ENCODE results near the gene TRAPPC2L.
A peak's percentile ranks its signal among the peaks of the same experiment; 100 is the strongest.

Gene TRAPPC2L

GRCh38 chr16:88856122-88856827, 652 bp upstream of the TRAPPC2L start:
- H3K9me3 Mint-ChIP-seq, result no peaks in the 10 kb centered on the region
- peak overlapping the region; percentile 95 for H3K4me3 Mint-ChIP-seq
- no peaks in the 10 kb centered on the region for H3K27me3 Mint-ChIP-seq
- peaks cover 15% of the 10 kb centered on the region for H3K36me3 Mint-ChIP-seq (ENCODE audit: low read depth)
- peaks cover 31% of the 10 kb centered on the region for H3K4me1 Mint-ChIP-seq (ENCODE audit: low read depth)
- peak overlapping the region; percentile 52 for H3K27ac Mint-ChIP-seq

GRCh38 chr16:88857728-88858339, 907 bp downstream of the TRAPPC2L start:
- Mint-ChIP-seq H3K36me3 (ENCODE audit: low read depth) (peaks cover 19% of the 10 kb centered on the region), H3K27ac (peak overlapping the region; percentile 95), H3K4me3 (peak overlapping the region; percentile 95), H3K9me3 (no peaks in the 10 kb centered on the region), H3K27me3 (no peaks in the 10 kb centered on the region), H3K4me1 (ENCODE audit: low read depth) (peaks cover 31% of the 10 kb centered on the region)

GRCh38 chr16:88859381-88860091, 2.6 kb downstream of the TRAPPC2L start:
- no peak overlapping the region for H3K4me3 Mint-ChIP-seq
- peaks cover 19% of the 10 kb centered on the region for H3K36me3 Mint-ChIP-seq (ENCODE audit: low read depth)
- no peaks in the 10 kb centered on the region for H3K27me3 Mint-ChIP-seq
- no peak overlapping the region for H3K27ac Mint-ChIP-seq
- no peaks in the 10 kb centered on the region for H3K9me3 Mint-ChIP-seq
- peaks cover 28% of the 10 kb centered on the region for H3K4me1 Mint-ChIP-seq (ENCODE audit: low read depth)

GRCh38 chr16:88861359-88861758, 4.4 kb downstream of the TRAPPC2L start:
- H3K4me3 Mint-ChIP-seq, result no peak overlapping the region
- peaks cover 19% of the 10 kb centered on the region for H3K36me3 Mint-ChIP-seq (ENCODE audit: low read depth)
- H3K27ac Mint-ChIP-seq, result no peak overlapping the region
- H3K4me1 Mint-ChIP-seq (ENCODE audit: low read depth), result peaks cover 13% of the 10 kb centered on the region
- no peaks in the 10 kb centered on the region for H3K27me3 Mint-ChIP-seq
- no peaks in the 10 kb centered on the region for H3K9me3 Mint-ChIP-seq

- H3K4me1 Mint-ChIP-seq (ENCODE audit: low read depth), result peaks cover 7% of the 10 kb centered on the region
- H3K9me3 Mint-ChIP-seq, result no peaks in the 10 kb centered on the region
- no peak overlapping the region for H3K4me3 Mint-ChIP-seq
- no peaks in the 10 kb centered on the region for H3K27me3 Mint-ChIP-seq
- H3K27ac Mint-ChIP-seq, result no peak overlapping the region
- peaks cover 19% of the 10 kb centered on the region for H3K36me3 Mint-ChIP-seq (ENCODE audit: low read depth)
These were observed 6.0 kb downstream of the TRAPPC2L start for GRCh38 chr16:88862968-88863367.

DNA sequence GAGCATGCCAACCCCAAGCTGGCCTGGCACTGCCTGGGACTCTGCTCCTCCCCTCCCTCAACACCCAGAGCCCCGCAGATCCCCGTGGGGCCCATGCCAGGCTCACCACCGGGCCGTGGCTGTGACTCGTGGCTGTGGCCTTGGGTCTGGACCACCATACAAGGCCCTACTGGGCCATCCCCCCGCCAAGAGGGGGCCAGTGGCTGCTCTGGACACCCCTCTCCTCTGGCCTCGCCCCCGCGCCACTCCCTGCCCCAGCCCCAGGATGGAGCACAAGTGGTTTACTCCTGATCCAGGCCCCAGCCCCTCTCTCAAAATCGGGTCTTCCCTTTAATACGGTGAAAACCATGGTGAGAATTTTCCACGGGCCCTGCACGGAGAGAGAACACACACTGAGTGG, 6.5 kb downstream of the TRAPPC2L start:
- Mint-ChIP-seq H3K4me3 (no peak overlapping the region), H3K27me3 (no peaks in the 10 kb centered on the region), H3K9me3 (no peaks in the 10 kb centered on the region), H3K36me3 (ENCODE audit: low read depth) (peaks cover 19% of the 10 kb centered on the region), H3K27ac (no peak overlapping the region), H3K4me1 (ENCODE audit: low read depth) (peaks cover 3% of the 10 kb centered on the region)

- Mint-ChIP-seq H3K9me3 (no peaks in the 10 kb centered on the region), H3K4me3 (no peak overlapping the region)
These were observed 7.2 kb downstream of the TRAPPC2L start for GRCh38 chr16:88864099-88864498.

DNA sequence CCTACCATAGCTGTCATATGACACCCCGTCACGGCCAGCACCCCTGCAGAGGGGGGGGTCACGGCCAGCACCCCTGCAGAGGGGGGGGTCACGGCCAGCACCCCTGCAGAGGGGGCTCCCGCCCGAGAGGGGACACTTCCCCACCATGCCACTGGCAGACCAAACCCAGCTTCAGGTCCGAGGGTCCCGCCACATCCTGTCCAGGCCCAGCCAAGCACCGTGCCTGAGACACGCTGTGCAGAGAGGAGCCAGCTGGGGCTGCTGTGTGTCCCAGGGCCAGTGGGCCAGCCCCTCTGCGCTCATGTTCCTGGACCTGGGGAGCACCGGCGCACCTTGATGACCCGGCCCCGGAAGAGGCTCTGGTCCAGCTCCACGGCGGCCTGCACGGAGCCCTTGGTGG, 7.6 kb downstream of the TRAPPC2L start:
- Mint-ChIP-seq H3K4me1 (ENCODE audit: low read depth) (no peaks in the 10 kb centered on the region), H3K9me3 (no peaks in the 10 kb centered on the region), H3K4me3 (no peak overlapping the region), H3K36me3 (ENCODE audit: low read depth) (peaks cover 17% of the 10 kb centered on the region), H3K27ac (no peak overlapping the region), H3K27me3 (no peaks in the 10 kb centered on the region)

More at GRCh38 chr16:88864099-88864498, 7.2 kb downstream of the TRAPPC2L start:
- Mint-ChIP-seq H3K36me3 (ENCODE audit: low read depth) (peaks cover 19% of the 10 kb centered on the region), H3K27me3 (no peaks in the 10 kb centered on the region), H3K4me1 (ENCODE audit: low read depth) (no peaks in the 10 kb centered on the region), H3K27ac (no peak overlapping the region)

- H3K36me3 Mint-ChIP-seq (ENCODE audit: low read depth), result peaks cover 10% of the 10 kb centered on the region
- no peaks in the 10 kb centered on the region for H3K27me3 Mint-ChIP-seq
- no peaks in the 10 kb centered on the region for H3K4me1 Mint-ChIP-seq (ENCODE audit: low read depth)
- H3K27ac Mint-ChIP-seq, result no peak overlapping the region
- no peaks in the 10 kb centered on the region for H3K9me3 Mint-ChIP-seq
- no peak overlapping the region for H3K4me3 Mint-ChIP-seq
These were observed 8.4 kb downstream of the TRAPPC2L start for GRCh38 chr16:88865310-88865709.

DNA sequence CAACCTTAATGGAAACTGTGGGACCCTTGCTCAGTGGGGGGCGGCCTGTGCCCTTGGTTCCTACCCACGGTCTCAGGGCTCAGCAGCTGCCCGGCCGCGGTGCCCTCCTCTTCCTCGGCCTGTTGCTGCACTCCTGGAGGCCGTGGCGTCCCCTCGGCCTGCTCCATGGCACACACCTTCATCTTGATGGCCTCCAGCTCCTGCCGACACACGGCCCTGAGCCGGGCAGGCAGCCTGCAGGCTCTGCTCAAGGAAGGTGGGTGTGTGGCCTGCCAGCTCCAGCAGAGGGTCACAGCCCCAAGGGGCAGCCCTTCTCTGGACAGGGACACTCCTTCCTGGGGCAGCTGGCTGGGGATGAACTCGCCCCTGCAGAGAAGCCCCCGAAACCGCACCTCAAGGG, 8.8 kb downstream of the TRAPPC2L start:
- H3K4me1 Mint-ChIP-seq (ENCODE audit: low read depth), result no peaks in the 10 kb centered on the region
- H3K27ac Mint-ChIP-seq, result no peak overlapping the region
- H3K9me3 Mint-ChIP-seq, result no peaks in the 10 kb centered on the region
- H3K27me3 Mint-ChIP-seq, result peaks cover 3% of the 10 kb centered on the region
- H3K36me3 Mint-ChIP-seq (ENCODE audit: low read depth), result peaks cover 9% of the 10 kb centered on the region
- no peak overlapping the region for H3K4me3 Mint-ChIP-seq

DNA sequence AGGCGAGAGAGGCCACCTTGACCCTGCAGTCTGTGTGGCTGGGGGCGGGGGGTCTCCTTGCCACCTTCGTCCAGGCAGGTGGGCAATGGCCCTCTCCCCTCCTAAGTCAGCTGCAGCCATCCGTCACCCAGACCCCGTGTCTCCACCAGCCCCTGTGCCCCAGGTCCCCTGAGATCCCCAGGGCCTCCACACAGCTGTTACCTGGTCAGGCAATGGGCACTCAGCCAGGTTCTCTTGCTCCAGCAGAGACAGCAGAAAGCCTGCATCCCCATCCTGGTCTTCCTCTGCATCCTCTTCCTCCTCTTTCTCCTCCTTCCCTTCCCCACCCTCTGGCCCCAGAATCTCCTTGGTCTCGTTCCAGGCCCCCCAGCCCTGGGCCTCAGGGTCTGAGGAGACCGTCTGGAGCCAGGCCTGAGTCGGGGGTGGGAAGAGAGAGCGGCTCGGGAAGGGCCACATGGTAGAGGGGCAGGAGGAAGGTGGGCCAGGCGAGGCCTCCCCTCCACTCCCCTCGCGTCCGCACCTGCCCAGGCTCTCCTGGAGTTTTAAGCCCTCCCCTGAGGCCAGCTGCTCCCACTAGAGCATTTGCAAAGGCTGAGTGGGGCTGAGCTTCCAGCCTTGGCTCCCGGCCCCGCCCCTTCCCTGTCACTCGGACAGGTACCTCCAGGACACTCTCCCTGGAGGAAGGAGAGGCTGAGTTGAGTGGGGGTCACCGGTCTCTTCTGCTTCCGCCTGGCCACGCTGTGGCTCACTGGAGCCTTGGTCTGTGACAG, 9.4 kb downstream of the TRAPPC2L start, which contains the start of gene PABPN1L:
Gene PABPN1L (minus strand): TSS at position 510 of the 770 bp plus-strand sequence. CDS start 54 bp downstream, at position 456.
- Mint-ChIP-seq H3K4me1 (ENCODE audit: low read depth) (no peaks in the 10 kb centered on the region), H3K4me3 (no peak within 1 kb of the TSS), H3K27ac (no peak within 1 kb of the TSS)

DNA sequence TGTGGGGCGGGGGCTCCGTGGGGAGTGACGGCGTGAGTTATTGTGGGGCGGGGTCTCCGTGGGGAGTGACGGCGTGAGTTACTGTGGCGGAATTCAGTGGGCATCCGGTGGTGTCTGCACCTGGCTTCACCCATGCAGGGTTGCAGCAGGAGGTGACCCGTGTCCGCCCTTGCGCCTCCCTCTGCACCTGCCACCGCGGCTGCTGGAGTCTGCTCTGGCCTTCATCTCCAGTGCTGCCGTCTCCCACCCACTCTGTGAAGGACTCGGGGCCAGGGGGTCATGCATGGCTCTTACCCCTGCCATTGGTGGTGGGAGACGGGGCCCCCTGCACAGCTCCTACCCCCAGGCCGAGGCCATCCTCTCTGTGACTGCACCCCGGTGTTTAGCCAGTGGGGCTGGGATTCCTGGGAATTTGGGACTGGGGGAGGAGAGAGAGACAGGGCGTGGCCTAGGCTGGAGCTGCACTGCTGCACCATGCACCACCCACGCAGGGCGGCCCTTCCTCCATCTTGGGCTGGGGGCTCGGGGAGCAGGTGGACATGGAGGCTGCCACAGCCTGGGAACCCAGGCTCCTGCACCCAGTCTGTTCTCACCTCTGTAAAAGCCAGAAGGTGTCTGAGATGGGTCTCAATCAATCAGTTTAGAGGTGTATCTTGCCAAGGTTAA, 10.8 kb downstream of the TRAPPC2L start:
- Mint-ChIP-seq H3K4me1 (ENCODE audit: low read depth) (no peaks in the 10 kb centered on the region), H3K27ac (no peak overlapping the region), H3K27me3 (peaks cover 10% of the 10 kb centered on the region), H3K9me3 (no peaks in the 10 kb centered on the region), H3K36me3 (ENCODE audit: low read depth) (no peaks in the 10 kb centered on the region), H3K4me3 (no peak overlapping the region)

More for the DNA sequence above, 9.4 kb downstream of the TRAPPC2L start, which contains the start of gene PABPN1L:
- Mint-ChIP-seq H3K9me3 (no peaks in the 10 kb centered on the region), H3K27me3 (peaks cover 9% of the 10 kb centered on the region), H3K36me3 (ENCODE audit: low read depth) (peaks cover 3% of the 10 kb centered on the region)

- Mint-ChIP-seq H3K4me1 (ENCODE audit: low read depth) (no peaks in the 10 kb centered on the region), H3K27ac (no peak overlapping the region), H3K9me3 (no peaks in the 10 kb centered on the region), H3K36me3 (ENCODE audit: low read depth) (no peaks in the 10 kb centered on the region), H3K27me3 (peaks cover 10% of the 10 kb centered on the region), H3K4me3 (no peak overlapping the region)
These were observed 12.2 kb downstream of the TRAPPC2L start for GRCh38 chr16:88868974-88869672.

DNA sequence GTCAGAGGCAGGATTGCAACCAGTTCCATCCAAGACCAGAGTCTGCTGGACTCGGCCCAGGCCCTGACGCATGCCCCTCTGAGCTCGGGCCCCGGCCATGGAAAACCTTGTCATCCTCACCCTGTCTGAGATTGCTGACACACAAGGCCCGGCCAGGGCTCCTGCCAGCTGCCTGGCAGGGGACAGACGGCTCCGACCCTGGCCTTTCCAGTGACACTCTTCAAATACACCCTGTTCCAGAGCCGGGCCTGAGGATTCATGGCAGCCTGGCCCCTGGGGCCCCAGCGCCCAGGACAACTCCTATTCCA, 12.7 kb downstream of the TRAPPC2L start:
- Mint-ChIP-seq H3K36me3 (ENCODE audit: low read depth) (no peaks in the 10 kb centered on the region), H3K4me1 (ENCODE audit: low read depth) (no peaks in the 10 kb centered on the region), H3K4me3 (no peak overlapping the region), H3K27me3 (peaks cover 10% of the 10 kb centered on the region), H3K27ac (no peak overlapping the region), H3K9me3 (no peaks in the 10 kb centered on the region)
